HG03460 (cell line): ENCODE results near the gene TAX1BP1.
"Not testable (repeated sequence)": the region's sequence is repeated elsewhere in the genome, so short reads cannot be mapped to it uniquely, and the experiment has no call there.

Experiments
- ATAC-seq: cut with Tn5 transposase; IDR thresholded peaks from one replicate; pipeline ENCODE4 v1.9.1; 2021; ENCODE audit not compliant: unreplicated experiment

Gene TAX1BP1

GRCh38 chr7:27840760-27841364 is 100.9 kb downstream of the TAX1BP1 start:
- ATAC-seq: no peak

GRCh38 chr7:27842094-27842692 is 102.2 kb downstream of the TAX1BP1 start:
- ATAC-seq: no peak

- ATAC-seq: no peak
Measured at GRCh38 chr7:27842851-27843250, 102.9 kb downstream of the TAX1BP1 start.

- ATAC-seq: no peak
Measured at GRCh38 chr7:27843584-27844305, 103.8 kb downstream of the TAX1BP1 start.

- no peak for ATAC-seq
Measured at GRCh38 chr7:27846388-27846787, 106.4 kb downstream of the TAX1BP1 start.

- ATAC-seq: no peak
Measured at GRCh38 chr7:27850531-27850930, 110.6 kb downstream of the TAX1BP1 start.

- ATAC-seq: not testable (repeated sequence)
Measured at GRCh38 chr7:27856703-27857485, 116.9 kb downstream of the TAX1BP1 start.

- no peak for ATAC-seq
Measured at GRCh38 chr7:27860800-27861199, 120.8 kb downstream of the TAX1BP1 start.

- ATAC-seq: no peak
Measured at GRCh38 chr7:27861747-27862146, 121.8 kb downstream of the TAX1BP1 start.

- ATAC-seq: no peak
Measured at GRCh38 chr7:27863880-27864279, 123.9 kb downstream of the TAX1BP1 start.

GRCh38 chr7:27866256-27866655 is 126.3 kb downstream of the TAX1BP1 start:
- no peak for ATAC-seq

- no peak for ATAC-seq
Measured at GRCh38 chr7:27866828-27867672, 127.1 kb downstream of the TAX1BP1 start.

GRCh38 chr7:27868131-27868550 is 128.2 kb downstream of the TAX1BP1 start:
- no peak for ATAC-seq

GRCh38 chr7:27869056-27869455 is 129.1 kb downstream of the TAX1BP1 start:
- ATAC-seq: no peak

GRCh38 chr7:27870595-27870994 is 130.6 kb downstream of the TAX1BP1 start:
- no peak for ATAC-seq

- ATAC-seq: no peak
Measured at GRCh38 chr7:27871086-27871485, 131.1 kb downstream of the TAX1BP1 start.

GRCh38 chr7:27871866-27872265 is 131.9 kb downstream of the TAX1BP1 start:
- no peak for ATAC-seq

GRCh38 chr7:27872356-27873275 is 132.7 kb downstream of the TAX1BP1 start:
- no peak for ATAC-seq
